B cell (primary cell): ENCODE data around the gene PODNL1. TPM values are rescaled to one million over a fixed set of nuclear protein-coding genes. Genes with fewer than 3 reads are reported as not detected.

Experiments
- ATAC-seq: fragments of 200-7000 bp; cut with Tn5 transposase; one replicate; pipeline ENCODE4 v1.10.0; 2021; ENCODE audit warnings: low read depth, mild to moderate bottlenecking, moderate number of reproducible peaks, moderate library complexity
- CTCF ChIA-PET: fragments of 350-600 bp; sonication (Branson Sonifier 250); formaldehyde crosslinking; loops from one replicate; lab custom pipeline; 2021; ENCODE audit warnings: antibody characterized with exemption, inconsistent platforms; lab: Charles Lee
- POLR2A ChIA-PET: fragments of 350-600 bp; sonication (Branson Sonifier 250); formaldehyde crosslinking; loops from one replicate; lab custom pipeline; 2021; ENCODE audit warnings: antibody characterized with exemption; lab: Charles Lee
- DNase-seq: peaks from one replicate; pipeline ENCODE4 v3.0.0; 2013
- H2AFZ ChIP-seq: 2 replicates; pipeline ENCODE4 v1.6.1; 2012; ENCODE audit warnings: mild to moderate bottlenecking, low read depth, low read length; ENCODE audit not compliant: insufficient read depth, poor library complexity, severe bottlenecking
- H3K27ac ChIP-seq, 2 donors: 1 replicate in 1 of 2; 2 replicates in 1 of 2; pipeline ENCODE4 v1.5.1; 2012 to 2013; ENCODE audit warnings: low read length in 2 of 2, mild to moderate bottlenecking in 2 of 2, moderate library complexity in 1 of 2
- H3K27me3 ChIP-seq, 4 experiments: fragments of 200-600 bp in 1 of 4; sonication (generic) in 1 of 4; replicated peaks in 1 of 4; 1 replicate in 2 of 4; 2 replicates in 2 of 4; pipeline versions ENCODE4 v1.6.1 to v1.7.0; 2013 to 2016; ENCODE audit warnings: low read length in 3 of 4, mild to moderate bottlenecking in 2 of 4, mixed read lengths in 1 of 4, moderate library complexity in 1 of 4; ENCODE audit not compliant: insufficient read depth in 4 of 4, control insufficient read depth in 3 of 4; ENCODE audit errors: control extremely low read depth in 1 of 4
- H3K36me3 ChIP-seq, 2 experiments: replicated peaks in 1 of 2; 1 replicate in 1 of 2; 2 replicates in 1 of 2; pipeline versions ENCODE4 v1.6.1 to v1.7.1; 2013; ENCODE audit warnings: low read length in 1 of 2; ENCODE audit not compliant: insufficient read depth in 2 of 2, control insufficient read depth in 1 of 2; ENCODE audit errors: control extremely low read depth in 1 of 2, extremely low read depth in 1 of 2
- H3K4me1 ChIP-seq, 2 donors: fragments of 200-600 bp in 1 of 2; sonication (generic) in 1 of 2; 1 replicate in 1 of 2; 2 replicates in 1 of 2; pipeline versions ENCODE4 v1.5.1 to v1.6.1; 2013 to 2017; ENCODE audit warnings: low read length in 2 of 2; ENCODE audit not compliant: control insufficient read depth in 2 of 2, insufficient read depth in 2 of 2
- H3K4me2 ChIP-seq: replicated peaks from 2 replicates; pipeline ENCODE3; 2012; ENCODE audit warnings: mild to moderate bottlenecking, low read depth, low read length; ENCODE audit not compliant: poor library complexity, severe bottlenecking
- H3K4me3 ChIP-seq, 5 experiments: fragments of 200-600 bp in 1 of 5; sonication (generic) in 1 of 5; 1 replicate in 3 of 5; 2 replicates in 2 of 5; pipeline versions ENCODE4 v1.5.1 to v1.7.0; 2011 to 2016; ENCODE audit warnings: low read length in 4 of 5, mild to moderate bottlenecking in 4 of 5, low read depth in 2 of 5, control low read depth in 1 of 5, moderate library complexity in 1 of 5; ENCODE audit not compliant: insufficient read depth in 1 of 5; ENCODE audit errors: control extremely low read depth in 1 of 5, extremely low read depth in 1 of 5
- H3K79me2 ChIP-seq: fragments of 200-600 bp; sonication (generic); one replicate; pipeline ENCODE4 v1.6.0; 2016; ENCODE audit warnings: low read length; ENCODE audit not compliant: control insufficient read depth, insufficient read depth
- H3K9ac ChIP-seq: fragments of 200-600 bp; sonication (generic); 2 replicates; pipeline ENCODE4 v1.6.1; 2017; ENCODE audit warnings: mild to moderate bottlenecking, low read length, moderate library complexity
- H3K9me3 ChIP-seq, 3 donors: one replicate each; pipeline versions ENCODE4 v1.6.1 to v1.7.1; 2013; ENCODE audit warnings: low read length in 2 of 3; ENCODE audit not compliant: control insufficient read depth in 2 of 3, insufficient read depth in 1 of 3; ENCODE audit errors: control extremely low read depth in 1 of 3
- H4K20me1 ChIP-seq: 2 replicates; pipeline ENCODE4 v1.6.0; 2012; ENCODE audit warnings: mild to moderate bottlenecking, low read length; ENCODE audit not compliant: insufficient read depth, control insufficient read depth, poor library complexity, severe bottlenecking
- H3K27ac Mint-ChIP-seq: one replicate; pipeline ENCODE4 v1.8.0; 2021; ENCODE audit warnings: mixed read lengths
- H3K27me3 Mint-ChIP-seq: one replicate; pipeline ENCODE4 v1.8.0; 2021; ENCODE audit warnings: mixed read lengths
- H3K4me1 Mint-ChIP-seq: one replicate; pipeline ENCODE4 v1.8.0; 2021; ENCODE audit warnings: mixed read lengths
- H3K4me3 Mint-ChIP-seq: one replicate; pipeline ENCODE4 v1.8.0; 2021; ENCODE audit warnings: mixed read lengths
- H3K9me3 Mint-ChIP-seq: one replicate; pipeline ENCODE4 v1.8.0; 2022; ENCODE audit warnings: mixed read lengths; ENCODE audit not compliant: insufficient read depth
- EZH2 ChIP-seq: IDR thresholded peaks from 2 replicates; pipeline ENCODE4 v1.6.1; 2012; ENCODE audit warnings: borderline replicate concordance, low read depth, mild to moderate bottlenecking, moderate library complexity, low read length; ENCODE audit not compliant: insufficient read depth, poor library complexity, severe bottlenecking
- whole genome bisulfite sequencing: methylation state at CpG from one replicate; pipeline ENCODE4 v1.1.5; 2013; ENCODE audit warnings: missing lambda C conversion rate; ENCODE audit not compliant: insufficient coverage; 5-methylcytosine and 5-hydroxymethylcytosine counted together
- intact Hi-C: fragments of 100-400 bp; cut with micrococcal nuclease; formaldehyde crosslinking; loops from one replicate; pipeline ENCODE4 v1.10.0; 2022
- polyA plus RNA-seq: library from polyadenylated mRNA; depleted of rRNA; stranded (reverse); fragments of >200 nt; gene quantifications from 2 replicates; pipeline ENCODE4 v1.2.3, GENCODE V29; 2012
- total RNA-seq, 2 donors: library from RNA; stranded (reverse); fragments of 120-200 nt in 1 of 2; gene quantifications; 1 replicate in 1 of 2; 2 replicates in 1 of 2; pipeline versions ENCODE4 v1.2.3 to v1.2.4, GENCODE V29; 2013 to 2022
- TF ChIP-seq, protein P1 (sequence below): fragments of 200-600 bp; IDR thresholded peaks from one replicate; pipeline ENCODE4 v1.8.0; 2022; ENCODE audit warnings: antibody characterized with exemption, mild to moderate bottlenecking

Gene PODNL1
- total and polyA plus RNA-seq, 2 donors (not counting 1 experiment from before 2014, with no cell fraction given) = not detected

DNA sequence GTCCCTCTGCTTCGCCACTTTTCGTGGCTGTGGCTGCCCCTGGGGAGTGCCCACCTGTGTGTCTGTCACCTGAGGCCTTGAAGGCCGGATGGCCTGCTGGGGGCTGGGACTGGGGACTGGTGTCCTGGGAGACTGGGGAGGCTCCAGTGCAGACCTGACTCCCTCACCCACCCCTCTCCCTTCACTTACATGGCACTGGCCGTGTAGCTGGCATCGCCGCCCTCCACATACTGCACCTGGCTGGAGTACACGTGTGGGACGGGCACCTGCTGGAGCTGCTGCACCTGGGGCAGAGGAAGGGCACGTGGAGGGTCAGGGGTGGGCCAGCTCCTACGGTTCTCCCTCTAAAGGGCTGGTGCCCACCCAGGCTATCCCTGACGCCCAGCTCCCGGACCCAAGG lies 39.6 kb upstream of the PODNL1 start:
- Histone ChIP-seq H3K4me2 (peak overlapping the region; percentile 94), H3K36me3 (peaks cover 0 to 13% of the 10 kb centered on the region in 2 experiments), H3K9me3 (no peaks in the 10 kb centered on the region), H3K4me3 (no peak overlapping the region), H3K27ac (no peak overlapping the region), H3K27me3 (peaks cover 0 to 7% (median 0%) of the 10 kb centered on the region in 4 experiments), H3K79me2 (peaks cover 1% of the 10 kb centered on the region), H2AFZ (no peak overlapping the region), H4K20me1 (no peaks in the 10 kb centered on the region), H3K9ac (no peak overlapping the region), H3K4me1 (peaks cover 25 to 49% of the 10 kb centered on the region in 2 donors)
- ChIA-PET CTCF (interaction anchor here (0.8 to 1.4 kb wide), 5 partner anchors 8 to 94 kb away, joined by 3 to 5 read pairs (median 3); partner anchors contain the start of gene IL27RA), POLR2A (no interaction called here)
- Mint-ChIP-seq H3K27ac (peak overlapping the region; percentile 67), H3K9me3 (no peaks in the 10 kb centered on the region), H3K4me3 (peak overlapping the region; percentile 53), H3K27me3 (no peaks in the 10 kb centered on the region), H3K4me1 (peaks cover 39% of the 10 kb centered on the region)
- ATAC-seq (no peak), DNase-seq (no peak)
- WGBS = 92% methylated on average over 10 of the region's 12 CpGs
- TF ChIP-seq EZH2 = no peak
- TF ChIP-seq, protein P1, sequence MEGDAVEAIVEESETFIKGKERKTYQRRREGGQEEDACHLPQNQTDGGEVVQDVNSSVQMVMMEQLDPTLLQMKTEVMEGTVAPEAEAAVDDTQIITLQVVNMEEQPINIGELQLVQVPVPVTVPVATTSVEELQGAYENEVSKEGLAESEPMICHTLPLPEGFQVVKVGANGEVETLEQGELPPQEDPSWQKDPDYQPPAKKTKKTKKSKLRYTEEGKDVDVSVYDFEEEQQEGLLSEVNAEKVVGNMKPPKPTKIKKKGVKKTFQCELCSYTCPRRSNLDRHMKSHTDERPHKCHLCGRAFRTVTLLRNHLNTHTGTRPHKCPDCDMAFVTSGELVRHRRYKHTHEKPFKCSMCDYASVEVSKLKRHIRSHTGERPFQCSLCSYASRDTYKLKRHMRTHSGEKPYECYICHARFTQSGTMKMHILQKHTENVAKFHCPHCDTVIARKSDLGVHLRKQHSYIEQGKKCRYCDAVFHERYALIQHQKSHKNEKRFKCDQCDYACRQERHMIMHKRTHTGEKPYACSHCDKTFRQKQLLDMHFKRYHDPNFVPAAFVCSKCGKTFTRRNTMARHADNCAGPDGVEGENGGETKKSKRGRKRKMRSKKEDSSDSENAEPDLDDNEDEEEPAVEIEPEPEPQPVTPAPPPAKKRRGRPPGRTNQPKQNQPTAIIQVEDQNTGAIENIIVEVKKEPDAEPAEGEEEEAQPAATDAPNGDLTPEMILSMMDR = no peak
- intact Hi-C loops = no loop called here

DNA sequence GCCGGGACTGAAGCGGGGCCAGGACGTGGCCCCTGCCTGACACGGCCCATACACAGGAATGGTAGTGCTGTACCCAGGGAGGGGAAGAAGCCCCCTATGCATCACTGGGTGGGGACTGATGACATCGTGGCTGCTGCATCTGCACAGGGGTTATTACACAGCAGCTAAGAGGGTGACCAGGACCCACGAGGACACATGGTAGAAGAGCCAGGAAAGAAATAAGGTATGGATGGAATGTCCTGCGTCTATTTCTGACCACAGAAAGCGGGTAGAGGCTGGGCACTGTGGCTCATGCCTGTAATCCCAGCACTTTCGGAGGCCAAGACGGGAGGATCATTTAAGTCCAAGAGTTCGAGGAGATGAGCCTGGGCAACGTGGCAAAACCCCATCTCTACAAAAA lies 38.2 kb upstream of the PODNL1 start:
- Histone ChIP-seq H3K27me3 (peaks cover 0 to 7% (median 0%) of the 10 kb centered on the region in 4 experiments), H3K27ac (no peak overlapping the region), H2AFZ (no peak overlapping the region), H3K79me2 (no peaks in the 10 kb centered on the region), H3K9me3 (no peaks in the 10 kb centered on the region), H3K4me2 (no peak overlapping the region), H3K4me3 (no peak overlapping the region), H3K36me3 (peaks cover 0 to 18% of the 10 kb centered on the region in 2 experiments), H3K9ac (no peak overlapping the region), H3K4me1 (peaks cover 14 to 36% of the 10 kb centered on the region in 2 donors), H4K20me1 (no peaks in the 10 kb centered on the region)
- Mint-ChIP-seq H3K27ac (peak overlapping the region; percentile 46), H3K4me1 (peaks cover 27% of the 10 kb centered on the region), H3K9me3 (no peaks in the 10 kb centered on the region), H3K4me3 (peak overlapping the region; percentile 29), H3K27me3 (no peaks in the 10 kb centered on the region)
- CTCF ChIA-PET = interaction anchor here (0.5 to 1.8 kb wide), 3 partner anchors 67 to 563 kb away, joined by 3 to 5 read pairs (median 3); no protein-coding TSS in a partner anchor
- POLR2A ChIA-PET = interaction anchor here (1.9 kb wide), 1 partner anchor 9 kb away, joined by 5 read pairs; no protein-coding TSS in a partner anchor
- no peak for TF ChIP-seq EZH2
- TF ChIP-seq, protein P1 = no peak
- intact Hi-C loops = no loop called here
- ATAC-seq (no peak), DNase-seq (no peak)
- 94% methylated on average over 10 of the region's 12 CpGs for WGBS
